PC-3 (cell line): Measurements from ENCODE around the gene CCRL2. TPM values are rescaled to one million over a fixed set of nuclear protein-coding genes. Genes with fewer than 3 reads are reported as not detected.

Experiments used
- ATAC-seq: fragments of 200-7000 bp; cut with Tn5 transposase; 2 replicates; pipeline ENCODE4 v1.9.1; 2020; ENCODE audit warnings: mild to moderate bottlenecking, moderate library complexity
- BruUV-seq: library from RNA; stranded (reverse); fragments of 400-500 nt; replicated peaks from 2 replicates; lab custom pipeline; 2021; lab: Mats Ljungman, UMichigan
- CTCF ChIA-PET: fragments of 300-600 bp; sonication (Branson Sonifier 250); formaldehyde crosslinking; loops from one replicate; lab custom pipeline; 2022; ENCODE audit warnings: antibody characterized with exemption; lab: Charles Lee
- POLR2A ChIA-PET: fragments of 300-600 bp; sonication (Branson Sonifier 250); formaldehyde crosslinking; loops from one replicate; lab custom pipeline; 2022; ENCODE audit warnings: antibody characterized with exemption; ENCODE audit not compliant: unreplicated experiment; lab: Charles Lee
- DNase-seq: peaks from one replicate; pipeline ENCODE4 v3.0.0-alpha.2; 2015
- H2AFZ ChIP-seq: fragments of 300-600 bp; sonication (generic); 2 replicates; pipeline ENCODE4 v1.6.0; 2016; ENCODE audit warnings: antibody characterized with exemption, low read length
- H3F3A ChIP-seq: fragments of 300-600 bp; sonication (generic); one replicate; pipeline ENCODE4 v1.6.0; 2017; ENCODE audit warnings: antibody characterized with exemption, low read length, control low read depth, mild to moderate bottlenecking; ENCODE audit not compliant: unreplicated experiment
- H3K27ac ChIP-seq: fragments of 300-600 bp; sonication (generic); 2 replicates; pipeline ENCODE4 v1.5.1; 2016; ENCODE audit warnings: mild to moderate bottlenecking, low read length
- H3K27me3 ChIP-seq: fragments of 300-600 bp; sonication (generic); 2 replicates; pipeline ENCODE4 v1.6.1; 2016; ENCODE audit warnings: low read length, mixed read lengths
- H3K36me3 ChIP-seq: fragments of 300-600 bp; sonication (generic); 2 replicates; pipeline ENCODE4 v1.6.1; 2016; ENCODE audit warnings: low read depth, mixed run types, low read length, mixed read lengths
- H3K4me1 ChIP-seq: fragments of 300-600 bp; sonication (generic); 2 replicates; pipeline ENCODE4 v1.5.1; 2016; ENCODE audit warnings: low read length; ENCODE audit not compliant: insufficient read depth
- H3K4me2 ChIP-seq: fragments of 300-600 bp; sonication (generic); 2 replicates; pipeline ENCODE4 v1.6.0; 2016; ENCODE audit warnings: low read length
- H3K4me3 ChIP-seq: fragments of 300-600 bp; sonication (generic); 2 replicates; pipeline ENCODE4 v1.5.1; 2016; ENCODE audit warnings: mild to moderate bottlenecking, low read length, mixed read lengths
- H3K79me2 ChIP-seq: fragments of 300-600 bp; sonication (generic); 2 replicates; pipeline ENCODE4 v1.6.1; 2017; ENCODE audit warnings: low read length, mixed read lengths
- H3K9ac ChIP-seq: fragments of 300-600 bp; sonication (generic); 2 replicates; pipeline ENCODE4 v1.6.0; 2016; ENCODE audit warnings: mild to moderate bottlenecking, low read length
- H3K9me2 ChIP-seq: fragments of 300-600 bp; sonication (generic); replicated peaks from 2 replicates; pipeline ENCODE4 v1.6.1; 2016; ENCODE audit warnings: mixed run types, low read length, mixed read lengths
- H3K9me3 ChIP-seq: fragments of 300-600 bp; sonication (generic); 2 replicates; pipeline ENCODE4 v1.6.1; 2016; ENCODE audit warnings: low read length, mixed read lengths
- H4K20me1 ChIP-seq: fragments of 300-600 bp; sonication (generic); 2 replicates; pipeline ENCODE4 v1.6.1; 2016; ENCODE audit warnings: low read length, mixed read lengths
- EZH2 ChIP-seq: fragments of 300-600 bp; sonication (generic); IDR thresholded peaks from one replicate; pipeline ENCODE4 v1.6.1; 2017; ENCODE audit warnings: antibody characterized with exemption, mild to moderate bottlenecking, low read length; ENCODE audit not compliant: unreplicated experiment
- EZH2phosphoT487 ChIP-seq: fragments of 300-600 bp; sonication (generic); IDR thresholded peaks from 2 replicates; pipeline ENCODE4 v1.6.1; 2018; ENCODE audit warnings: mild to moderate bottlenecking, antibody characterized with exemption, low read length, borderline replicate concordance
- intact Hi-C: fragments of 100-400 bp; cut with micrococcal nuclease; formaldehyde crosslinking; loops from 2 replicates; pipeline ENCODE4 v1.9.0; 2023
- total RNA-seq: library from RNA; depleted of rRNA; stranded (reverse); fragments of >200 nt; gene quantifications from 2 replicates; pipeline ENCODE4 v1.2.3, GENCODE V29; 2014
- TF ChIP-seq, protein P1 (sequence below): fragments of 300-600 bp; sonication (generic); conservative IDR thresholded peaks from 2 replicates; pipeline ENCODE4 v1.5.1; 2017; ENCODE audit warnings: antibody characterized with exemption, low read depth, mild to moderate bottlenecking, low read length

The CCRL2 gene
- total RNA-seq, 1 experiment from 2014 or later = 5.5 TPM

DNA sequence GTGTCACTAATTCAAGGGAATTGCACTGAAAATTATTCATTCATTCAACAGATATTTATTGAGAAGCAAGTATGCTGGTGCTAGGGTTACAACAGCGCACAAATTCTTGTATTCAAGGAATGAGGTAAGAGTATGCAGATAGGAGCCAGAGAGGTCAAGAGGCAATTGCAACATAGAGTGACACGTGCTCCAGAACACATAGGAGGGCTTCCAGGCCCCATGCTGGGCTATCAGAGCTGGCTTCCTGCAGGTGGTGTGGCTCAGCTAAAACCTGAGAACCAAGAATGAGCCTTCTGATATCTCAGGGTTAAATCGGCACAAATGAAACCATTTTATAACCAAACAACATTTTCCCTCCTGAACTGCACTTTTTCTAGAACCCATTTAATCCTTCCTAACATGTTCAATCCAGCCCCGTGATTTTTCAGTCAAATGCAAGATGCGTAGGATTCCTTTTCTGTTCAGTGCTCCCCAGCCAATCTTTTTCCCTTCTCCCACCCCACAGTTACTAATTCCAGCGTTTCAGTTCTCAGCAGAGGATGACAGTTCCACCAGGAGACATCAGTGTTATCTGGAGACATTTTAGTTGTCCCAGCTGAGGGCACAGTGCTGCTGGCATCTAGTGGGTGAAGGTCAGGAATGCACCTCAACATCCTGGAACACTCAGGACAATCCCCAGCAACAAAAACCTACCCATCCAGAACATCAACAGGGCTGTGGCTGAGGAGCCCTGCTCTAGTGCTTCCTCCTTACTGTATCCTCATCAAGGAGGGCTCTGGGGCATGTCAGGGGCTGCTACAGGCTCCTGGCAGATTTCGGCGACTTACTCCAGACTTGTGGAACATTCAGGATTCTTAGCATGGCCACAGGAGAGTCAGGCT, 13.3 kb upstream of the CCRL2 start:
- Histone ChIP-seq H2AFZ (no peak overlapping the region), H3K4me3 (no peak overlapping the region), H3K4me1 (no peaks in the 10 kb centered on the region), H3K27me3 (no peaks in the 10 kb centered on the region), H3K9me3 (no peaks in the 10 kb centered on the region), H3K9ac (no peak overlapping the region), H3K4me2 (no peak overlapping the region), H3K9me2 (no peaks in the 10 kb centered on the region), H3K79me2 (no peaks in the 10 kb centered on the region), H4K20me1 (no peaks in the 10 kb centered on the region), H3F3A (no peaks in the 10 kb centered on the region), H3K27ac (no peak overlapping the region), H3K36me3 (no peaks in the 10 kb centered on the region)
- ATAC-seq (no peak), DNase-seq (no peak)
- ChIA-PET POLR2A (no interaction called here), CTCF (no interaction called here)
- no TSS peak for BruUV-seq
- TF ChIP-seq, protein P1, sequence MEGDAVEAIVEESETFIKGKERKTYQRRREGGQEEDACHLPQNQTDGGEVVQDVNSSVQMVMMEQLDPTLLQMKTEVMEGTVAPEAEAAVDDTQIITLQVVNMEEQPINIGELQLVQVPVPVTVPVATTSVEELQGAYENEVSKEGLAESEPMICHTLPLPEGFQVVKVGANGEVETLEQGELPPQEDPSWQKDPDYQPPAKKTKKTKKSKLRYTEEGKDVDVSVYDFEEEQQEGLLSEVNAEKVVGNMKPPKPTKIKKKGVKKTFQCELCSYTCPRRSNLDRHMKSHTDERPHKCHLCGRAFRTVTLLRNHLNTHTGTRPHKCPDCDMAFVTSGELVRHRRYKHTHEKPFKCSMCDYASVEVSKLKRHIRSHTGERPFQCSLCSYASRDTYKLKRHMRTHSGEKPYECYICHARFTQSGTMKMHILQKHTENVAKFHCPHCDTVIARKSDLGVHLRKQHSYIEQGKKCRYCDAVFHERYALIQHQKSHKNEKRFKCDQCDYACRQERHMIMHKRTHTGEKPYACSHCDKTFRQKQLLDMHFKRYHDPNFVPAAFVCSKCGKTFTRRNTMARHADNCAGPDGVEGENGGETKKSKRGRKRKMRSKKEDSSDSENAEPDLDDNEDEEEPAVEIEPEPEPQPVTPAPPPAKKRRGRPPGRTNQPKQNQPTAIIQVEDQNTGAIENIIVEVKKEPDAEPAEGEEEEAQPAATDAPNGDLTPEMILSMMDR = no peak
- TF ChIP-seq EZH2 (no peak), EZH2phosphoT487 (no peak)
- intact Hi-C loops = no loop called here

DNA sequence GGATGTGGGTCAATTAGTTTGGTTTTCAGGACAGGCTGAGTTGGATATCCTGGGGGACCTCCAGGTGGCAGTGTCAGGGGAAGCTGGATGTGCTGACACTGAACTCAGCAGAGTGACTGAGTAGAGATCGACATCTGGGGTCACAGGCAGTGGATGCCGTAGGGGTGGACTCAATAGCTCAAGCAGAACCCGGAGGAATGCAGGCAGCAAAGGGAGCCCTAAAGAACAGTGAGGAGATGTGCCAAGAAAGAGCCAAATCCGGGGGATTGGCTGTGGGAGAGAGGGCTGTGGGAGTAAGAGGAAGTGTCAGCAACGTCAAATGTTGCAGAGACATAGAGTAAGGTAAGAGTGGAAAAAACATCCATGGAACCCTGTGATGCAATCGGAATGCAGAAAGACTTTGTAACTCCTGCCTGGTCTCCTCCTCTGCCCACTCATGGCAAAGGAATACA, 11.8 kb upstream of the CCRL2 start:
- Histone ChIP-seq H3K27me3 (no peaks in the 10 kb centered on the region), H2AFZ (no peak overlapping the region), H3K79me2 (no peaks in the 10 kb centered on the region), H3K4me1 (peaks cover 9% of the 10 kb centered on the region; the same call in 1 of the 2 replicates), H3K36me3 (no peaks in the 10 kb centered on the region), H3K4me3 (no peak overlapping the region), H3F3A (no peaks in the 10 kb centered on the region), H3K27ac (no peak overlapping the region), H3K9me2 (no peaks in the 10 kb centered on the region), H3K4me2 (no peak overlapping the region), H3K9me3 (no peaks in the 10 kb centered on the region), H4K20me1 (no peaks in the 10 kb centered on the region), H3K9ac (no peak overlapping the region)
- ATAC-seq (no peak), DNase-seq (no peak)
- BruUV-seq = no TSS peak
- intact Hi-C loops = no loop called here
- ChIA-PET POLR2A (no interaction called here), CTCF (interaction anchor here (0.5 kb wide), 1 partner anchor 371 kb away, joined by 3 read pairs; no protein-coding TSS in a partner anchor)
- TF ChIP-seq, protein P1 = peak; percentile 40
- TF ChIP-seq EZH2 = no peak
